Kidney epithelial cell (primary cell): ENCODE data around the gene KATNB1. TPM values are rescaled to one million over a fixed set of nuclear protein-coding genes. Genes with fewer than 3 reads are reported as not detected.

ENCODE experiments used
- DNase-seq: peaks from one replicate; pipeline ENCODE4 v3.0.0-alpha.2; 2010; ENCODE audit warnings: low read depth
- H3K27me3 ChIP-seq: 2 replicates; pipeline ENCODE4 v1.6.0; 2011; ENCODE audit warnings: low read length; ENCODE audit not compliant: control insufficient read depth, insufficient read depth
- H3K36me3 ChIP-seq: 2 replicates; pipeline ENCODE4 v1.5.1; 2011; ENCODE audit warnings: low read length; ENCODE audit not compliant: control insufficient read depth, insufficient read depth
- H3K4me3 ChIP-seq: 2 replicates; pipeline ENCODE4 v1.5.1; 2011; ENCODE audit warnings: low read depth, mild to moderate bottlenecking, control low read depth, low read length
- CTCF ChIP-seq: IDR thresholded peaks from 2 replicates; pipeline ENCODE4 v1.5.1; 2011; ENCODE audit warnings: mild to moderate bottlenecking, moderate library complexity, low read length, control low read depth, inconsistent platforms; ENCODE audit not compliant: insufficient read depth, poor library complexity, severe bottlenecking
- total RNA-seq: library from RNA; depleted of rRNA; stranded (reverse); fragments of >200 nt; gene quantifications from 2 replicates; pipeline ENCODE4 v1.2.3, GENCODE V29; 2015

Gene KATNB1
- total RNA-seq, 1 donor from 2014 or later, result 26.3 TPM

- no peak for TF ChIP-seq CTCF
- Histone ChIP-seq H3K27me3 (no peaks in the 10 kb centered on the region), H3K4me3 (no peak overlapping the region), H3K36me3 (no peaks in the 10 kb centered on the region)
- DNase-seq, result no peak
Measured at GRCh38 chr16:57803134-57803990, 67.8 kb downstream of the KATNB1 start.

GRCh38 chr16:57804111-57804837, 68.7 kb downstream of the KATNB1 start:
- no peak for TF ChIP-seq CTCF
- DNase-seq, result no peak

GRCh38 chr16:57805176-57805575, 69.6 kb downstream of the KATNB1 start:
- DNase-seq, result no peak
- Histone ChIP-seq H3K4me3 (no peak overlapping the region), H3K27me3 (no peaks in the 10 kb centered on the region), H3K36me3 (no peaks in the 10 kb centered on the region)
- no peak for TF ChIP-seq CTCF

More at GRCh38 chr16:57804111-57804837, 68.7 kb downstream of the KATNB1 start:
- no peaks in the 10 kb centered on the region for H3K27me3 ChIP-seq
- no peak overlapping the region for H3K4me3 ChIP-seq
- H3K36me3 ChIP-seq, result no peaks in the 10 kb centered on the region

Other genes starting within 250 kb of the KATNB1 start
- gene DOK4, start 249.3 kb upstream of the KATNB1 start, total RNA-seq, result 23.1 and 23.2 TPM in 2 replicates
- 11.4 and 14.0 TPM in 2 replicates for gene CCDC102A, start 199.2 kb upstream of the KATNB1 start, total RNA-seq
- 1.0 and 2.5 TPM in 2 replicates for gene ADGRG5, start 193.1 kb upstream of the KATNB1 start, total RNA-seq
- 143 and 150 TPM in 2 replicates for gene ADGRG1, start 107.1 kb upstream of the KATNB1 start, total RNA-seq
- gene ADGRG3, start 67.5 kb upstream of the KATNB1 start, total RNA-seq, result not detected in 2 replicates
- 0.04 TPM in 1 of 2 replicates, not detected in the other for gene DRC7, start 41.0 kb upstream of the KATNB1 start, total RNA-seq
- 84.9 and 94.7 TPM in 2 replicates for gene KIFC3, start 66.7 kb downstream of the KATNB1 start, total RNA-seq
- not detected in 2 replicates for gene CNGB1, start 235.4 kb downstream of the KATNB1 start, total RNA-seq